Calu3 (cell line): ENCODE results near the gene ADGRV1. TPM values are rescaled to one million over a fixed set of nuclear protein-coding genes. Genes with fewer than 3 reads are reported as not detected.

Experiments used
- BruUV-seq: library from RNA; stranded (reverse); fragments of 400-500 nt; replicated peaks from 2 replicates; lab custom pipeline; 2021; lab: Mats Ljungman, UMichigan
- CTCF ChIA-PET: fragments of 300-600 bp; sonication (Branson Sonifier 250); formaldehyde crosslinking; loops from one replicate; lab custom pipeline; 2022; ENCODE audit warnings: antibody characterized with exemption; lab: Charles Lee
- DNase-seq: peaks from one replicate; pipeline ENCODE4 v3.0.0; 2022
- H3K27ac Mint-ChIP-seq: one replicate; pipeline ENCODE4 v1.8.0; 2022; ENCODE audit warnings: mixed read lengths; ENCODE audit not compliant: unreplicated experiment
- H3K27me3 Mint-ChIP-seq: one replicate; pipeline ENCODE4 v1.8.0; 2022; ENCODE audit warnings: mixed read lengths; ENCODE audit not compliant: unreplicated experiment
- H3K36me3 Mint-ChIP-seq: one replicate; pipeline ENCODE4 v1.8.0; 2022; ENCODE audit warnings: mild to moderate bottlenecking, moderate library complexity, mixed read lengths; ENCODE audit not compliant: insufficient read depth, unreplicated experiment
- H3K4me1 Mint-ChIP-seq: one replicate; pipeline ENCODE4 v1.8.0; 2022; ENCODE audit warnings: mild to moderate bottlenecking, low read depth, mixed read lengths; ENCODE audit not compliant: unreplicated experiment
- H3K4me3 Mint-ChIP-seq: one replicate; pipeline ENCODE4 v1.8.0; 2022; ENCODE audit warnings: mild to moderate bottlenecking, low read depth, moderate library complexity, mixed read lengths; ENCODE audit not compliant: unreplicated experiment
- H3K9me3 Mint-ChIP-seq: one replicate; pipeline ENCODE4 v1.8.0; 2022; ENCODE audit warnings: low read depth, mixed read lengths; ENCODE audit not compliant: unreplicated experiment
- intact Hi-C: fragments of 100-400 bp; cut with micrococcal nuclease; formaldehyde crosslinking; loops from one replicate; pipeline ENCODE4 v1.10.0; 2022; ENCODE audit not compliant: unreplicated experiment
- total RNA-seq: library from RNA; stranded (reverse); gene quantifications from 2 replicates; pipeline ENCODE4 v1.2.3, GENCODE V29; 2022
- TF ChIP-seq, protein P1 (sequence below): fragments of 200-600 bp; IDR thresholded peaks from one replicate; pipeline ENCODE4 v1.8.0; 2022; ENCODE audit warnings: antibody characterized with exemption; ENCODE audit not compliant: unreplicated experiment

Gene ADGRV1
- total RNA-seq, 1 experiment from 2014 or later, result 1.8 TPM

DNA sequence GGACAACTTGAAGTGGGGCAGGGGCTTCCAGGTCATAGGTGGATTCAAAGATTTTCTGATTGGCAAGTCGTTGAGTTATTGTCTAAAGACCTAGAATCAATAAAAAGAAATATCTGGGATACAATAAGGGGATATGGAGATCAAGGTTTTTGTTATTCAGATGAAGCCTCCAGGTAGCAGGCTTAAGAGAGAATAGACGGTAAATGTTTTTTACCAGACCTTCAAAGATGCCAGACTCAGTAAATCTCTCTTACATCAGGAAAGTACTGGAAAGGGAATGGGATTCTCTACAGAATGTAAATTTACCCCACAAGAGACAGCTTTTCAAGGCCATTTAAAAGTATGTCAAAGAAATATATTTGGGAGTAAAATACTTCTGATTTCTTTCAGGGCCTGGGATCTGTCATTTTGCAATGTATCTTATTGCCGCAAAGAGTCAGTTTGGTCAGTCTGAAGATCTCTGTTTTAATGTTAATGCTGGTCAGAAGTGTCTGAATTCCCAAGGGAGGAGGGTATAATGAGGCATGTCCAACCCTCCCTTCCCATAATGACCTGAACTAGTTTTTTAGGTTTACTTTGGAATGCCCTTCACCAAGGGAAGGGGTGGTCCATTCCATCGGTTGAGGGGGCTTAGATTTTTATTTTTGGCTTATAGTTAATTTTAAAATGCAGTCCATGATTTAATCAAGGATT is 15.6 kb upstream of the ADGRV1 start:
- CTCF ChIA-PET, result no interaction called here
- no peak for DNase-seq
- TF ChIP-seq, protein P1, sequence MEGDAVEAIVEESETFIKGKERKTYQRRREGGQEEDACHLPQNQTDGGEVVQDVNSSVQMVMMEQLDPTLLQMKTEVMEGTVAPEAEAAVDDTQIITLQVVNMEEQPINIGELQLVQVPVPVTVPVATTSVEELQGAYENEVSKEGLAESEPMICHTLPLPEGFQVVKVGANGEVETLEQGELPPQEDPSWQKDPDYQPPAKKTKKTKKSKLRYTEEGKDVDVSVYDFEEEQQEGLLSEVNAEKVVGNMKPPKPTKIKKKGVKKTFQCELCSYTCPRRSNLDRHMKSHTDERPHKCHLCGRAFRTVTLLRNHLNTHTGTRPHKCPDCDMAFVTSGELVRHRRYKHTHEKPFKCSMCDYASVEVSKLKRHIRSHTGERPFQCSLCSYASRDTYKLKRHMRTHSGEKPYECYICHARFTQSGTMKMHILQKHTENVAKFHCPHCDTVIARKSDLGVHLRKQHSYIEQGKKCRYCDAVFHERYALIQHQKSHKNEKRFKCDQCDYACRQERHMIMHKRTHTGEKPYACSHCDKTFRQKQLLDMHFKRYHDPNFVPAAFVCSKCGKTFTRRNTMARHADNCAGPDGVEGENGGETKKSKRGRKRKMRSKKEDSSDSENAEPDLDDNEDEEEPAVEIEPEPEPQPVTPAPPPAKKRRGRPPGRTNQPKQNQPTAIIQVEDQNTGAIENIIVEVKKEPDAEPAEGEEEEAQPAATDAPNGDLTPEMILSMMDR, result no peak
- intact Hi-C loops, result no loop called here
- no peaks in the 10 kb centered on the region for H3K4me1 Mint-ChIP-seq
- no peak overlapping the region for H3K27ac Mint-ChIP-seq
- H3K9me3 Mint-ChIP-seq, result no peaks in the 10 kb centered on the region
- H3K36me3 Mint-ChIP-seq, result no peaks in the 10 kb centered on the region
- BruUV-seq, result no TSS peak
- H3K27me3 Mint-ChIP-seq, result peaks cover 56% of the 10 kb centered on the region
- H3K4me3 Mint-ChIP-seq, result no peak overlapping the region

DNA sequence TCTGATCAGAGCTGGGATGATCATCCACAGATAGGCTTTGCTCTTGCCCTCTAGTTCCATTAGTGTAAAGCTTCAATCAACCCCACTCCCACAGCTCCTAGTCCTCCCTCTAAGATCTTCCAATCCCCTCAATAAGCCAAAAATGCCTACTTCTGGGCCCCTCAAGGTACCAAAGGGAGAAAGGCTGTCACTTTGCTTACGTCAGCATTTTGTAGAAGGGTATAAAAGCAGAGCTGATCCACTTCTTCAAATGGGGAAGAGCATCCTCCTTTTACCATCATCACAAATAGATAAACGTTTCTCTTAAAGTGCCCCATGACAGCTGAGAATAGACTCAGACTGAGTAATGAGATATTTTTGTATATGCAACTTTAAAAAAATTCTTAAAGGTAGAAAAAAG is 13.1 kb upstream of the ADGRV1 start:
- intact Hi-C loops, result no loop called here
- H3K9me3 Mint-ChIP-seq, result no peaks in the 10 kb centered on the region
- BruUV-seq, result no TSS peak
- no peaks in the 10 kb centered on the region for H3K36me3 Mint-ChIP-seq
- no peak overlapping the region for H3K4me3 Mint-ChIP-seq
- CTCF ChIA-PET, result no interaction called here
- TF ChIP-seq, protein P1, result no peak
- no peak overlapping the region for H3K27ac Mint-ChIP-seq
- H3K4me1 Mint-ChIP-seq, result no peaks in the 10 kb centered on the region
- no peak for DNase-seq
- peaks cover 54% of the 10 kb centered on the region for H3K27me3 Mint-ChIP-seq

DNA sequence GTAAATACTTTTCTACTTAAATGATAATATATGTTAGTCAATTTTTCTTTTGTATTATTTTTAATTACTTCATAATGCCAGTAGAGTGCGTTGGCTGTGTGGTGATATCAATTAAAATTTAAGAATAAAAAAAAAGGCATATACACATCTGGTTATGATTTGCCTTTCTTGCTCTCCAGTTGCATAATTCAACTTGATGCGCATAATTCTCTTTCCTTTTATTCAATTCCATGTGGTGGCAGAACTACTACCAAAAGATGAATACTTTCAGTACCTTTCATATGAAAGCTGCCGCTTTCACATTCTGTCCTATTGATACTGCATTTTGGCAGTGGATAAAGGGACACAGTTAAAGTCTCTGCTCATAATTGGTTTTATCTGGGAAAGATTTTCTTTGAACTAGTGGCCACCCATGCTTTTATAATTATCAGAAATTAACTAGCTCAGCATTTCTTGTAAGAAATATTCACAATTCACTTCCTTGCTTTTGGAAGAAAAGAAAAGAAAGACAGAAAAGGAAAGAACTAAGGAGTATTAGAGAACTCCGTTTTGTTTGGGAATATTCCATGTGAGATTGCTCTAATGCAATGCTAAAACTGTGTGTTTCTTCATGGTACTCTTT is 12.3 kb upstream of the ADGRV1 start:
- DNase-seq, result no peak
- H3K4me1 Mint-ChIP-seq, result no peaks in the 10 kb centered on the region
- no peak overlapping the region for H3K27ac Mint-ChIP-seq
- peaks cover 47% of the 10 kb centered on the region for H3K27me3 Mint-ChIP-seq
- TF ChIP-seq, protein P1, result no peak
- H3K9me3 Mint-ChIP-seq, result no peaks in the 10 kb centered on the region
- CTCF ChIA-PET, result no interaction called here
- no peak overlapping the region for H3K4me3 Mint-ChIP-seq
- intact Hi-C loops, result no loop called here
- no TSS peak for BruUV-seq
- H3K36me3 Mint-ChIP-seq, result no peaks in the 10 kb centered on the region

DNA sequence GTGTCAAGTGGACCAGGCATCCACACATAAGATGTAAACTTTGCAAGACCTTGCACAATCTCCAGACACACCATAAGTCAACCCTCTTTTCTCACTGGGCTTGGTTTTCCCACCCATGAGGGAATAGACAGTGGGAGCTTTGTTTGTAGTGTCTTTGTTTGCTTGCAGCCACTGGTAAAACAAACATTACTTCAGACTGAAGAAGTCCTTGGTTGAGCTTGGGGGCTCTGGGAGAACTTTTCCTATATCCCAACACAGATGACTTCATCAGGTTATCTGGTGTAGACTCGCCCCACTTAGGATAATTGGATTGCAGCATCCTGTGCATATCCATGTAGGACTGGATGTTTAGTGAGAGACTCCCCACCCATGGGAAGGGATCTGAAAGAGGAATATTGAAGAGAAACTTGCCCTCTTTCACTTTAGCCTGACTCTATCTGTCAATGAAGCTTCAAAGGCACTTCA is 11.5 kb upstream of the ADGRV1 start:
- no TSS peak for BruUV-seq
- CTCF ChIA-PET, result no interaction called here
- H3K9me3 Mint-ChIP-seq, result no peaks in the 10 kb centered on the region
- H3K4me1 Mint-ChIP-seq, result no peaks in the 10 kb centered on the region
- H3K36me3 Mint-ChIP-seq, result no peaks in the 10 kb centered on the region
- no peak overlapping the region for H3K27ac Mint-ChIP-seq
- DNase-seq, result no peak
- TF ChIP-seq, protein P1, result no peak
- intact Hi-C loops, result no loop called here
- H3K27me3 Mint-ChIP-seq, result peaks cover 47% of the 10 kb centered on the region
- no peak overlapping the region for H3K4me3 Mint-ChIP-seq
